IMR-90 (cell line): Measurements from ENCODE around the gene SLAMF8.

Source experiments
- BHLHE40 ChIP-seq: fragments of 150-350 bp; IDR thresholded peaks from 2 replicates; pipeline ENCODE4 v1.6.1; 2016; ENCODE audit warnings: mild to moderate bottlenecking, low read depth, low read length
- CEBPB ChIP-seq: IDR thresholded peaks from 2 replicates; pipeline ENCODE4 v1.6.1; 2012; ENCODE audit warnings: low read depth, low read length, improper control_type of control experiment
- CHD1 ChIP-seq: IDR thresholded peaks from 2 replicates; pipeline ENCODE4 v1.6.1; 2012; ENCODE audit warnings: low read depth, low read length, improper control_type of control experiment
- CTCF ChIP-seq: conservative IDR thresholded peaks from 2 replicates; pipeline ENCODE4 v1.5.1; 2012; ENCODE audit warnings: mild to moderate bottlenecking, low read depth, low read length, improper control_type of control experiment
- MAFK ChIP-seq: IDR thresholded peaks from 2 replicates; pipeline ENCODE4 v1.6.1; 2012; ENCODE audit warnings: low read depth, low read length, improper control_type of control experiment
- MXI1 ChIP-seq: IDR thresholded peaks from 2 replicates; pipeline ENCODE4 v1.6.1; 2012; ENCODE audit warnings: low read depth, mild to moderate bottlenecking, low read length, moderate library complexity, borderline replicate concordance
- POLR2A ChIP-seq: IDR thresholded peaks from 2 replicates; pipeline ENCODE4 v1.6.1; 2012; ENCODE audit warnings: mild to moderate bottlenecking, low read depth, low read length
- RFX5 ChIP-seq: IDR thresholded peaks from 2 replicates; pipeline ENCODE4 v1.8.0; 2012; ENCODE audit warnings: low read depth, mild to moderate bottlenecking, low read length, moderate library complexity
- SMC3 ChIP-seq: fragments of 150-350 bp; IDR thresholded peaks from 2 replicates; pipeline ENCODE4 v1.6.1; 2016; ENCODE audit warnings: low read depth, mild to moderate bottlenecking, antibody characterized with exemption, low read length, moderate library complexity

DNA sequence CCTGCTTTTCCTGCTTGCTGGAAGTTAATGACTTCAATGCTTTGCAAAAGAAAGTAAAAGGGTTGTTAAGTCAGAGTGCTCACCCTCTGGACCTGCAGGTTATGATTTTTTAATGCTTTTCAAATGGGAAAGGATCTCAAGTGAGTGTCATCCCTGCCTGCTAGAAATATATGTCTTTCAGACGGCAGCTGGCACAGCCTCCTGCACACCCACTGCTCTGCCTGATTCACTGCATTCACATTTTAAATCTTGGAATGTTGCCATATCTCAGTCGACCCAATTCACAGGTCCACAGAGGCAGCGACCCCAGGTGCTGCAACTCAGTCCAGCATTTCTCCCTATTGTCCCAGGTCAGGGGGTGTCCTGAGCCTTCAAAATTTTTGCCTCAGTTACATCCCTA lies 35.2 kb upstream of the SLAMF8 start:
- no peak for TF ChIP-seq CTCF
- no peak for TF ChIP-seq CEBPB
- TF ChIP-seq RFX5 = no peak
- no peak for TF ChIP-seq POLR2A
- no peak for TF ChIP-seq CHD1
- TF ChIP-seq SMC3 = no peak
- no peak for TF ChIP-seq MAFK
- TF ChIP-seq MXI1 = no peak
- TF ChIP-seq BHLHE40 = no peak
